ENCODE measurements around the gene KLRF2. TPM values are rescaled to one million over a fixed set of nuclear protein-coding genes. Genes with fewer than 3 reads are reported as not detected.

The KLRF2 gene
- total and polyA plus RNA-seq, 2 experiments from 2014 or later, result not detected

- Histone ChIP-seq H3K27me3 (no peaks in the 10 kb centered on the region), H3K4me3 (no peak overlapping the region), H3K36me3 (no peaks in the 10 kb centered on the region), H3K4me1 (ENCODE audit: low read depth) (peaks cover 10% of the 10 kb centered on the region), H3K27ac (no peak overlapping the region), H3K9me3 (ENCODE audit: low read depth) (no peaks in the 10 kb centered on the region)
- DNase-seq (ENCODE audit: low read depth in 1 of 2, low spot score in 1 of 2), result no peak
- no peak for TF ChIP-seq CTCF (IDR thresholded peaks at IDR 0.05; ENCODE audit: low read depth, low read length)
These were observed 52.7 kb downstream of the KLRF2 start for GRCh38 chr12:9933958-9934357.

GRCh38 chr12:9935026-9935425, 53.7 kb downstream of the KLRF2 start:
- no peak overlapping the region for H3K4me3 ChIP-seq
- no peak for DNase-seq (ENCODE audit: low read depth in 1 of 2, low spot score in 1 of 2)
- peaks cover 7% of the 10 kb centered on the region for H3K4me1 ChIP-seq (ENCODE audit: low read depth)
- H3K9me3 ChIP-seq (ENCODE audit: low read depth), result no peaks in the 10 kb centered on the region
- H3K36me3 ChIP-seq, result no peaks in the 10 kb centered on the region
- TF ChIP-seq CTCF (IDR thresholded peaks at IDR 0.05; ENCODE audit: low read depth, low read length), result no peak
- no peak overlapping the region for H3K27ac ChIP-seq
- H3K27me3 ChIP-seq, result no peaks in the 10 kb centered on the region

- H3K36me3 ChIP-seq, result no peaks in the 10 kb centered on the region
- TF ChIP-seq CTCF (IDR thresholded peaks at IDR 0.05; ENCODE audit: low read depth, low read length), result no peak
- H3K27ac ChIP-seq, result no peak overlapping the region
- H3K27me3 ChIP-seq, result no peaks in the 10 kb centered on the region
- no peak for DNase-seq (ENCODE audit: low read depth in 1 of 2, low spot score in 1 of 2)
- H3K9me3 ChIP-seq (ENCODE audit: low read depth), result no peaks in the 10 kb centered on the region
- H3K4me1 ChIP-seq (ENCODE audit: low read depth), result peaks cover 1% of the 10 kb centered on the region
- H3K4me3 ChIP-seq, result no peak overlapping the region
These were observed 55.3 kb downstream of the KLRF2 start for GRCh38 chr12:9936591-9936990.

GRCh38 chr12:9940375-9940774, 59.1 kb downstream of the KLRF2 start:
- peak; percentile 4 to 7 for DNase-seq (ENCODE audit: low read depth in 1 of 2, low spot score in 1 of 2)

GRCh38 chr12:9941838-9942237, 60.5 kb downstream of the KLRF2 start:
- no peak for DNase-seq (ENCODE audit: low read depth in 1 of 2, low spot score in 1 of 2)
- H3K36me3 ChIP-seq, result no peaks in the 10 kb centered on the region
- TF ChIP-seq CTCF (IDR thresholded peaks at IDR 0.05; ENCODE audit: low read depth, low read length), result no peak
- no peaks in the 10 kb centered on the region for H3K9me3 ChIP-seq (ENCODE audit: low read depth)
- no peak overlapping the region for H3K27ac ChIP-seq
- peaks cover 12% of the 10 kb centered on the region for H3K27me3 ChIP-seq
- H3K4me3 ChIP-seq, result no peak overlapping the region
- no peaks in the 10 kb centered on the region for H3K4me1 ChIP-seq (ENCODE audit: low read depth)

More at GRCh38 chr12:9940375-9940774, 59.1 kb downstream of the KLRF2 start:
- Histone ChIP-seq H3K27me3 (peaks cover 12% of the 10 kb centered on the region), H3K4me1 (ENCODE audit: low read depth) (no peaks in the 10 kb centered on the region), H3K36me3 (no peaks in the 10 kb centered on the region), H3K4me3 (no peak overlapping the region), H3K27ac (no peak overlapping the region), H3K9me3 (ENCODE audit: low read depth) (no peaks in the 10 kb centered on the region)
- TF ChIP-seq CTCF (IDR thresholded peaks at IDR 0.05; ENCODE audit: low read depth, low read length), result peak; percentile 37

GRCh38 chr12:9943240-9943639, 62.0 kb downstream of the KLRF2 start:
- no peak for DNase-seq (ENCODE audit: low read depth in 1 of 2, low spot score in 1 of 2)

More at GRCh38 chr12:9943240-9943639, 62.0 kb downstream of the KLRF2 start:
- no peak for TF ChIP-seq CTCF (IDR thresholded peaks at IDR 0.05; ENCODE audit: low read depth, low read length)
- Histone ChIP-seq H3K27me3 (peaks cover 12% of the 10 kb centered on the region), H3K36me3 (no peaks in the 10 kb centered on the region), H3K4me3 (no peak overlapping the region), H3K9me3 (ENCODE audit: low read depth) (no peaks in the 10 kb centered on the region), H3K4me1 (ENCODE audit: low read depth) (no peaks in the 10 kb centered on the region), H3K27ac (no peak overlapping the region)

All from cardiac muscle cell (in vitro differentiated cells and primary cell).